Naive B cell (primary cell): ENCODE measurements around the gene ZNF17. TPM values are rescaled to one million over a fixed set of nuclear protein-coding genes. Genes with fewer than 3 reads are reported as not detected.
A peak's percentile ranks its signal among the peaks of the same experiment; 100 is the strongest.
"Not testable (repeated sequence)": the region's sequence is repeated elsewhere in the genome, so short reads cannot be mapped to it uniquely, and the experiment has no call there.

ENCODE experiments used
- ATAC-seq, 2 donors: fragments of 150-1000 bp; cut with Tn5 transposase; 2 replicates each; pipeline ENCODE4 v1.10.0; 2021; ENCODE audit warnings: low read depth in 2 of 2, mild to moderate bottlenecking in 2 of 2, moderate library complexity in 2 of 2
- DNase-seq: peaks from one replicate; pipeline ENCODE4 v3.0.0; 2022
- H3K27ac Mint-ChIP-seq, 6 donors: one replicate each; pipeline ENCODE4 v1.8.0; 2020 to 2022; ENCODE audit warnings: mild to moderate bottlenecking in 6 of 6, mixed read lengths in 6 of 6, moderate library complexity in 5 of 6, inconsistent platforms in 2 of 6
- H3K27me3 Mint-ChIP-seq, 3 donors: one replicate each; pipeline ENCODE4 v1.8.0; 2021 to 2022; ENCODE audit warnings: mixed read lengths in 3 of 3, mild to moderate bottlenecking in 1 of 3
- H3K36me3 Mint-ChIP-seq, 2 donors: one replicate each; pipeline ENCODE4 v1.8.0; 2020 to 2022; ENCODE audit warnings: mixed read lengths in 2 of 2, inconsistent platforms in 1 of 2, mild to moderate bottlenecking in 1 of 2
- H3K4me1 Mint-ChIP-seq, 3 donors: one replicate each; pipeline ENCODE4 v1.8.0; 2020 to 2022; ENCODE audit warnings: mixed read lengths in 3 of 3, inconsistent platforms in 1 of 3, mild to moderate bottlenecking in 1 of 3, moderate library complexity in 1 of 3
- H3K4me3 Mint-ChIP-seq, 8 donors: one replicate each; pipeline ENCODE4 v1.8.0; 2020 to 2022; ENCODE audit warnings: mild to moderate bottlenecking in 8 of 8, mixed read lengths in 8 of 8, moderate library complexity in 8 of 8, inconsistent platforms in 2 of 8
- H3K9me3 Mint-ChIP-seq, 7 donors: one replicate each; pipeline ENCODE4 v1.8.0; 2020 to 2022; ENCODE audit warnings: mixed read lengths in 7 of 7, mild to moderate bottlenecking in 5 of 7, inconsistent platforms in 2 of 7, moderate library complexity in 1 of 7
- polyA plus RNA-seq, 6 donors: library from polyadenylated mRNA; unstranded; fragments of 300-500 nt; fragmentation: Illumina TruSeq; gene quantifications; one replicate each; pipeline ENCODE4 v1.2.3, GENCODE V29; 2021; ENCODE audit warnings: low read depth in 6 of 6

The ZNF17 gene
- polyA plus RNA-seq: 10 to 100 TPM in 3 of 6 donors, 1 to 10 TPM in 3; 6.1 to 13.0 (median 9.6) TPM

- Mint-ChIP-seq H3K4me1 (peaks cover 37 to 52% (median 44%) of the 10 kb centered on the region in 3 donors), H3K36me3 (peaks cover 11 to 21% of the 10 kb centered on the region in 2 donors), H3K27ac (peak within 1 kb of the TSS; percentile 58 to 96 (median 86)), H3K9me3 (peaks cover 0 to 4% (median 0%) of the 10 kb centered on the region in 7 donors), H3K4me3 (peak within 1 kb of the TSS; percentile 88 to 97 (median 96)), H3K27me3 (no peaks in the 10 kb centered on the region)
- ATAC-seq: peak; percentile 99
- peak; percentile 86 for DNase-seq
These were observed at the start of gene ZNF17 for GRCh38 chr19:57410877-57411671. ZNF17 (plus strand) TSS chr19:57411161; CDS start chr19:57413616, 2,455 bp downstream.

DNA sequence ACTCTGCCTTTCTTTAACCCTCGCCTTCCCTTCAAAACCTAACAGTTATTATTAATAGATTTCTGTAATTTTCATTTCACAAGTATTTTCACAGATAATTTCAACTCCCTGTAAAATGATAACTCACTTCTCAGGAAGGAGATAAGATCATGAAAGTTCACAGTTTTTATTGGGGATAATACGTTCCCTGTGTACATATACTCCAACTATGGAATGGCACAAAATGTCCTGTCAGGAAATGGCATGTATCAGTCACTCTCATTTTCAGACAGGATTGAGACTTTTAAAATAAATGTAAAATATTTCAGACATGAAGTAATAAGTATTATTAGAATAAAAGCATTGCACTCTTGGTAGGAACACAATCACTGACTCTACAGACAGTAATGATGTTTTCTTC lies 48.5 kb upstream of the ZNF17 start:
- Mint-ChIP-seq H3K27me3 (no peaks in the 10 kb centered on the region), H3K36me3 (peaks cover 13 to 27% of the 10 kb centered on the region in 2 donors), H3K9me3 (peaks cover 0 to 11% (median 3%) of the 10 kb centered on the region in 7 donors), H3K4me3 (peak overlapping the region in 5 of 8 donors; percentile 94 to 96 (median 95)), H3K4me1 (peaks cover 17 to 27% (median 17%) of the 10 kb centered on the region in 3 donors), H3K27ac (peak overlapping the region in 5 of 6 donors; percentile 98 to 99 (median 99))
- ATAC-seq (no peak), DNase-seq (no peak)

GRCh38 chr19:57362997-57363687 lies 47.8 kb upstream of the ZNF17 start, which contains the start of the genes TRAPPC2B and ZNF547:
TRAPPC2B (plus strand) TSS chr19:57363551; CDS start chr19:57364834, 1,283 bp downstream.
ZNF547 (plus strand) TSS chr19:57363551; CDS start chr19:57368556, 5,005 bp downstream.
- Mint-ChIP-seq H3K4me1 (peaks cover 17 to 27% (median 17%) of the 10 kb centered on the region in 3 donors), H3K27me3 (no peaks in the 10 kb centered on the region), H3K36me3 (peaks cover 13 to 20% of the 10 kb centered on the region in 2 donors), H3K9me3 (peaks cover 0 to 11% (median 3%) of the 10 kb centered on the region in 7 donors), H3K4me3 (peak within 1 kb of the TSS; percentile 84 to 96 (median 94)), H3K27ac (peak within 1 kb of the TSS; percentile 98 to 99 (median 99))
- DNase-seq (peak; percentile 99), ATAC-seq (peak; percentile 91 to 92)

GRCh38 chr19:57363688-57364181 lies 47.2 kb upstream of the ZNF17 start:
- DNase-seq (no peak), ATAC-seq (peak; percentile 24)
- peaks cover 0 to 11% (median 3%) of the 10 kb centered on the region in 7 donors for H3K9me3 Mint-ChIP-seq
- H3K27me3 Mint-ChIP-seq: no peaks in the 10 kb centered on the region
- peaks cover 10 to 20% of the 10 kb centered on the region in 2 donors for H3K36me3 Mint-ChIP-seq
- H3K27ac Mint-ChIP-seq: peak overlapping the region; percentile 98 to 99 (median 99)
- peaks cover 19 to 28% (median 21%) of the 10 kb centered on the region in 3 donors for H3K4me1 Mint-ChIP-seq
- peak overlapping the region; percentile 84 to 96 (median 94) for H3K4me3 Mint-ChIP-seq

- ATAC-seq (no peak), DNase-seq (no peak)
- no peak overlapping the region for H3K27ac Mint-ChIP-seq
- peaks cover 14 to 46% of the 10 kb centered on the region in 2 donors for H3K36me3 Mint-ChIP-seq
- peaks cover 0 to 10% (median 3%) of the 10 kb centered on the region in 7 donors for H3K9me3 Mint-ChIP-seq
- H3K4me3 Mint-ChIP-seq: peak overlapping the region in 2 of 8 donors; percentile 47 to 58
- peaks cover 24 to 35% (median 24%) of the 10 kb centered on the region in 3 donors for H3K4me1 Mint-ChIP-seq
- no peaks in the 10 kb centered on the region for H3K27me3 Mint-ChIP-seq
These were observed 44.2 kb upstream of the ZNF17 start for GRCh38 chr19:57366776-57367175.

DNA sequence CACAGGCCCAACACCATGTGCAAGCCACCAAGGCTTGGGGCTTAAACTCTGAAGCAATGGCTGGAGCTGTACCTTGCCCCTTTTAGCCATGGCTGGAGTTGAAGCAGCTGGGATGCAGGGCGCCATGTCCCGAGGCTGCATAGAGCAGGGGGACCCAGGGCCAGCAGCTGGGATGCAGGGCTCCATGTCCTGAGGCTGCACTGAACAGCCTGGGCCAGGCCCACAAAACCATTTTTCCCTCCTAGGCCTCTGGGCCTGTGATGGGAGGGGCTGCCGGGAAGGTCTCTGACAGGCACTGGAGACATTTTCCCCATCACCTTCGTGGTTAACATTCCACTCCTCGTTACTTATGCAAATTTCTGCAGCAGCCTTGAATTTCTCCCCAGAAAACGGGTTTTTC lies 36.8 kb upstream of the ZNF17 start:
- Mint-ChIP-seq H3K27me3 (no peaks in the 10 kb centered on the region), H3K36me3 (peaks cover 54 to 84% of the 10 kb centered on the region in 2 donors), H3K9me3 (peaks cover 13 to 49% (median 37%) of the 10 kb centered on the region in 7 donors)

DNA sequence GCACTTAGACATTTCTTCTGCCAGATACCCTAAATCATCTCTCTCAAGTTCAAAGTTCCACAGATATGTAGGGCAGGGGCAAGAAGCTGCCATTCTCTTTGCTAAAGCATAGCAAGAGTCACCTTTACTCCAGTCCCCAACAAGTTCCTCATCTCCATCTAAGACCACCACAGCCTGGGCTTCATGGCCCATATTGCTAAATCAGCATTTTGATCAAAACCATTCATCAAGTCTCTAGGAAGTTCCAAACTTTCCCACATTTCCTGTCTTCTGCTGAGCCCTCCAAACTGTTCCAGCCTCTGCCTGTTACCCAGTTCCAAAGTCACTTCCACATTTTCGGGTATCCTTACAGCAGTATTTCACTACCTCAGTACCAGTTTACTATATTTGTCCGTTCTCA lies 36.3 kb upstream of the ZNF17 start:
- not testable (repeated sequence) for ATAC-seq, H3K27ac Mint-ChIP-seq, H3K4me1 Mint-ChIP-seq, H3K27me3 Mint-ChIP-seq, DNase-seq, H3K4me3 Mint-ChIP-seq
- peaks cover 18 to 54% (median 42%) of the 10 kb centered on the region in 7 donors for H3K9me3 Mint-ChIP-seq
- H3K36me3 Mint-ChIP-seq: peaks cover 58 to 84% of the 10 kb centered on the region in 2 donors

More for the DNA sequence above, 36.8 kb upstream of the ZNF17 start:
- Mint-ChIP-seq H3K27ac (no peak overlapping the region), H3K4me3 (no peak overlapping the region), H3K4me1 (peaks cover 0 to 12% (median 4%) of the 10 kb centered on the region in 3 donors)
- ATAC-seq (no peak), DNase-seq (no peak)

GRCh38 chr19:57376151-57376550 lies 34.8 kb upstream of the ZNF17 start:
- no peak overlapping the region for H3K27ac Mint-ChIP-seq
- H3K4me3 Mint-ChIP-seq: peak overlapping the region in 1 of 8 donors; percentile 37

DNA sequence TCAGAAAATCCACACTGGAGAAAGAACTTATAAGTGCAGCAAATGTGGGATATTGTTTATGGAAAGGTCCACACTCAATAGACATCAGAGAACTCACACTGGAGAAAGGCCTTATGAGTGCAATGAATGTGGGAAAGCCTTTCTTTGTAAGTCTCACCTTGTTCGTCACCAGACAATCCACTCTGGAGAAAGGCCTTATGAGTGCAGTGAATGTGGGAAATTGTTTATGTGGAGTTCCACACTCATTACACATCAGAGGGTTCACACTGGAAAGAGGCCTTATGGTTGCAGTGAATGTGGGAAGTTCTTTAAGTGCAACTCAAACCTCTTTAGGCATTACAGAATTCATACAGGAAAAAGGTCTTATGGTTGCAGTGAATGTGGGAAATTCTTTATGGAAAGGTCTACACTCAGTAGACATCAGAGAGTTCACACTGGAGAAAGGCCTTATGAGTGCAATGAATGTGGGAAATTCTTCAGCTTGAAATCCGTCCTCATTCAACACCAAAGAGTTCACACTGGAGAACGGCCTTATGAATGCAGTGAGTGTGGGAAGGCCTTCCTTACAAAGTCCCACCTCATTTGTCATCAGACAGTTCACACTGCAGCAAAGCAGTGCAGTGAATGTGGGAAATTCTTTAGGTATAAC lies 33.3 kb upstream of the ZNF17 start:
- Mint-ChIP-seq H3K27me3 (no peaks in the 10 kb centered on the region), H3K4me3 (no peak overlapping the region), H3K9me3 (peaks cover 19 to 66% (median 47%) of the 10 kb centered on the region in 7 donors), H3K4me1 (no peaks in the 10 kb centered on the region), H3K27ac (no peak overlapping the region), H3K36me3 (peaks cover 45 to 57% of the 10 kb centered on the region in 2 donors)
- ATAC-seq (no peak), DNase-seq (no peak)

More at GRCh38 chr19:57376151-57376550, 34.8 kb upstream of the ZNF17 start:
- Mint-ChIP-seq H3K36me3 (peaks cover 58 to 72% of the 10 kb centered on the region in 2 donors), H3K27me3 (no peaks in the 10 kb centered on the region), H3K9me3 (peaks cover 19 to 63% (median 47%) of the 10 kb centered on the region in 7 donors), H3K4me1 (no peaks in the 10 kb centered on the region)
- ATAC-seq: no peak
- DNase-seq: no peak

DNA sequence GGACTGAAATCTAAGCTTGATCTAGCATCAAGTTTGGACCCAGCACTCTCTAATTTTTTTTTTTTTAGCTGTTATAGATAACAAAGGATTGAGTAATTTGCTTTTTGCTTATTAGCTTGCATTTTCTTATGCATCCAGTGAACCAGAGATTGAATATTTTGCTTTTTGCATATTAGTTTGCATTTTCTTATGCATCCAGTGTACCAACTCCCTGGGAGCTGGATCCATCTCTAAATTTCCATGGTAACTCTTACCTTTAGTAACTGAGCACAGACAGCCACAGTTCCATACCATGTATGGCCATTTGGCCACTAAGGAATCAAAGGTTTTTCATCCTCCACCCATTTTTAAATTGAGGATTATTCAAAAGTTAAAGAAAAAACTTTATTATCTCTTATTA lies 30.0 kb upstream of the ZNF17 start:
- ATAC-seq (no peak), DNase-seq (no peak)
- peaks cover 32 to 35% of the 10 kb centered on the region in 2 donors for H3K36me3 Mint-ChIP-seq
- H3K27ac Mint-ChIP-seq: no peak overlapping the region
- H3K4me1 Mint-ChIP-seq: no peaks in the 10 kb centered on the region
- H3K9me3 Mint-ChIP-seq: peaks cover 18 to 50% (median 37%) of the 10 kb centered on the region in 7 donors
- H3K27me3 Mint-ChIP-seq: no peaks in the 10 kb centered on the region
- no peak overlapping the region for H3K4me3 Mint-ChIP-seq

- DNase-seq (no peak), ATAC-seq (no peak)
- no peaks in the 10 kb centered on the region for H3K27me3 Mint-ChIP-seq
- H3K4me3 Mint-ChIP-seq: no peak overlapping the region
- peaks cover 19 to 20% of the 10 kb centered on the region in 2 donors for H3K36me3 Mint-ChIP-seq
- H3K9me3 Mint-ChIP-seq: peaks cover 10 to 30% (median 22%) of the 10 kb centered on the region in 7 donors
- H3K4me1 Mint-ChIP-seq: no peaks in the 10 kb centered on the region
- H3K27ac Mint-ChIP-seq: no peak overlapping the region
These were observed 28.0 kb upstream of the ZNF17 start for GRCh38 chr19:57382806-57383488.

- Mint-ChIP-seq H3K4me1 (peaks cover 24 to 46% (median 25%) of the 10 kb centered on the region in 3 donors), H3K9me3 (peaks cover 0 to 2% (median 0%) of the 10 kb centered on the region in 7 donors), H3K36me3 (peaks cover 7 to 13% of the 10 kb centered on the region in 2 donors), H3K27me3 (no peaks in the 10 kb centered on the region), H3K27ac (peak overlapping the region; percentile 97 to 99 (median 98)), H3K4me3 (peak overlapping the region; percentile 88 to 98 (median 95))
- ATAC-seq: no peak
- no peak for DNase-seq
These were observed 21.7 kb upstream of the ZNF17 start for GRCh38 chr19:57389194-57389729.
